Tibial nerve (tissue), 4 donors: ENCODE measurements around the gene SUSD4.

ENCODE experiments used
- CTCF ChIP-seq, 5 experiments: fragments of 200-600 bp in 3 of 5; fragments of 450-650 bp in 2 of 5; sonication (generic) in 3 of 5; IDR thresholded peaks; one replicate each; pipeline ENCODE4 v1.5.1; 2016 to 2019; ENCODE audit warnings: antibody characterized with exemption in 5 of 5, mild to moderate bottlenecking in 3 of 5, moderate library complexity in 2 of 5
- EP300 ChIP-seq, 2 donors: sonication (generic); formaldehyde crosslinking; IDR thresholded peaks; one replicate each; pipeline ENCODE4 v1.6.1; 2017; ENCODE audit warnings: antibody characterized with exemption in 2 of 2, mild to moderate bottlenecking in 1 of 2
- POLR2A ChIP-seq, 2 donors: fragments of 450-650 bp; IDR thresholded peaks; one replicate each; pipeline ENCODE4 v1.6.1; 2017; ENCODE audit warnings: antibody characterized with exemption in 2 of 2, mild to moderate bottlenecking in 2 of 2, moderate library complexity in 2 of 2

DNA sequence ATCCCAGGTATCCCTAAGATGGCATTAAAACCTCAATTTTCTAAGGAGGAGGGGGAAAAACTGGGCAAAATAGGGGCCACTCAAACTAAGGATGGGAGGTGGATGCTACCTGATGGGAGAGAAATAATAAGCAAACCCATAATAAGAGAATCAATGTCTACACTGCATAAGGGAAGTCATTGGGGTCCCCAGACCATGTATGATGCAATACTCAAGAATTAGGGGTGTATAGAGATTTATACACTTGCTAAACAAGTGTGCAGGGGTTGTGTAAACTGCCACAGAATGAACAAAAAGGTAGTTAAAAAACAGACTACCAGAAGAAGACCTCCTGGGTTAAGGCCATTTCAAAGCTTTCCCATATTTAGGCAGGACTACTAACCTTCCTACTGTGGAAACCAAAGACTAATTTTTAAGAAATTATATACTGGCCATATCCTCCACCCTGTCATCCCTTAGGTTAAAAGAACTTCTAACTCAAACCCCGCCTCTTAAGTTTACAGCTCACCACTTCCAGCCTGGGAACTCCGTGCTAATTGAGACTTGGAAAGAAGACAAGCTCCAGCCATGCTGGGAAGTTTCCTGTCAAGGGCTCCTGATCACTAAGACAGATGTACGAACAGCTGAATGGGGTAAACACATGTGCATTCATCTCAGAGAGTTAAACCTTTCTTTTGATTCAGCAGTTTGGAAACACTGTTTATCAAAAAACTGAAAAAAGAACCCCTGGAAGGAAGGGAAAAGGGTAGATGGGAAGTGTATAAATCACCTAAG is 156.5 kb downstream of the SUSD4 start:
- TF ChIP-seq POLR2A (IDR thresholded peaks at IDR 0.05) (no peak), CTCF (IDR thresholded peaks at IDR 0.05) (no peak), EP300 (IDR thresholded peaks at IDR 0.05) (no peak)
